ENCODE results near the gene TANGO6.
"Not testable (repeated sequence)": the region's sequence is repeated elsewhere in the genome, so short reads cannot be mapped to it uniquely, and the experiment has no call there.

GRCh38 chr16:69124406-69124805 is 281.1 kb downstream of the TANGO6 start:
- TF ChIP-seq POLR2A, EP300, CTCF (IDR thresholded peaks at IDR 0.05): not testable (repeated sequence)

All from tibial nerve (tissue), 4 donors.